G401 (cell line): Measurements from ENCODE around the gene CLTA. TPM values are rescaled to one million over a fixed set of nuclear protein-coding genes. Genes with fewer than 3 reads are reported as not detected.

Experiments
- total RNA-seq: library from RNA; depleted of rRNA; stranded (reverse); fragments of >200 nt; shearing (Covaris generic); gene quantifications from 2 replicates; pipeline ENCODE4 v1.2.3, GENCODE V29; 2014; rRNA removed

Gene CLTA
- total RNA-seq, 1 experiment from 2014 or later, result 665 TPM

Other genes starting within 250 kb of the CLTA start
- gene OR2S2, start 232.8 kb upstream of the CLTA start, total RNA-seq, result not detected in 2 replicates
- 2.4 and 9.2 TPM in 2 replicates for gene RECK, start 154.0 kb upstream of the CLTA start, total RNA-seq
- gene GLIPR2, start 54.2 kb upstream of the CLTA start, total RNA-seq, result 15.0 and 19.8 TPM in 2 replicates
- gene CCIN, start 21.5 kb upstream of the CLTA start, total RNA-seq, result 0.62 TPM in 1 of 2 replicates, not detected in the other
- gene GNE, start 67.5 kb downstream of the CLTA start, total RNA-seq, result 16.4 and 29.0 TPM in 2 replicates
- gene RNF38, start 209.3 kb downstream of the CLTA start, total RNA-seq, result 5.4 and 11.2 TPM in 2 replicates